HG03139 (cell line): Measurements from ENCODE around the gene HTRA1.

Source experiments
- ATAC-seq: cut with Tn5 transposase; IDR thresholded peaks from one replicate; pipeline ENCODE4 v1.9.1; 2021; ENCODE audit not compliant: unreplicated experiment

Gene HTRA1

GRCh38 chr10:122514045-122514840 is 52.9 kb downstream of the HTRA1 start:
- ATAC-seq = no peak

- ATAC-seq = no peak
Measured at GRCh38 chr10:122515022-122515424, 53.7 kb downstream of the HTRA1 start.

GRCh38 chr10:122515588-122516231 is 54.4 kb downstream of the HTRA1 start:
- ATAC-seq = peak; percentile 50

GRCh38 chr10:122516734-122517133 is 55.4 kb downstream of the HTRA1 start:
- no peak for ATAC-seq

GRCh38 chr10:122519144-122519543 is 57.8 kb downstream of the HTRA1 start:
- no peak for ATAC-seq

- ATAC-seq = no peak
Measured at GRCh38 chr10:122519873-122520272, 58.5 kb downstream of the HTRA1 start.

GRCh38 chr10:122521011-122521410 is 59.7 kb downstream of the HTRA1 start:
- no peak for ATAC-seq

- ATAC-seq = no peak
Measured at GRCh38 chr10:122524811-122525210, 63.5 kb downstream of the HTRA1 start.

- ATAC-seq = no peak
Measured at GRCh38 chr10:122525788-122526187, 64.4 kb downstream of the HTRA1 start.

- no peak for ATAC-seq
Measured at GRCh38 chr10:122526892-122527291, 65.5 kb downstream of the HTRA1 start.

GRCh38 chr10:122530177-122530576 is 68.8 kb downstream of the HTRA1 start:
- ATAC-seq = no peak

- no peak for ATAC-seq
Measured at GRCh38 chr10:122531261-122531660, 69.9 kb downstream of the HTRA1 start.

- ATAC-seq = no peak
Measured at GRCh38 chr10:122531939-122532338, 70.6 kb downstream of the HTRA1 start.

- no peak for ATAC-seq
Measured at GRCh38 chr10:122532601-122533296, 71.4 kb downstream of the HTRA1 start.

- no peak for ATAC-seq
Measured at GRCh38 chr10:122537545-122537944, 76.2 kb downstream of the HTRA1 start.

- ATAC-seq = no peak
Measured at GRCh38 chr10:122541541-122542002, 80.2 kb downstream of the HTRA1 start.

- ATAC-seq = no peak
Measured at GRCh38 chr10:122543676-122544445, 82.5 kb downstream of the HTRA1 start.

GRCh38 chr10:122544493-122544892 is 83.1 kb downstream of the HTRA1 start:
- no peak for ATAC-seq

GRCh38 chr10:122546242-122546641 is 84.9 kb downstream of the HTRA1 start:
- ATAC-seq = no peak

GRCh38 chr10:122548407-122549085 is 87.2 kb downstream of the HTRA1 start:
- no peak for ATAC-seq
